GM04503 (cell line): ENCODE results near the gene PTPRD.

Source experiments
- DNase-seq: peaks from one replicate; pipeline ENCODE4 v3.0.0-alpha.2; 2012; ENCODE audit warnings: low read depth

The PTPRD gene

GRCh38 chr9:10268531-10269485 is 344.0 kb downstream of the PTPRD start:
- DNase-seq = no peak

- no peak for DNase-seq
Observed at GRCh38 chr9:10265153-10265631, 347.6 kb downstream of the PTPRD start.

- no peak for DNase-seq
Observed at GRCh38 chr9:10260501-10260900, 352.3 kb downstream of the PTPRD start.

- DNase-seq = no peak
Observed at GRCh38 chr9:10259668-10260067, 353.1 kb downstream of the PTPRD start.

- DNase-seq = no peak
Observed at GRCh38 chr9:10255758-10256157, 357.0 kb downstream of the PTPRD start.

- no peak for DNase-seq
Observed at GRCh38 chr9:10254338-10254737, 358.5 kb downstream of the PTPRD start.

- DNase-seq = no peak
Observed at GRCh38 chr9:10253341-10253740, 359.5 kb downstream of the PTPRD start.

- no peak for DNase-seq
Observed at GRCh38 chr9:10252174-10252573, 360.6 kb downstream of the PTPRD start.

- no peak for DNase-seq
Observed at GRCh38 chr9:10251490-10251889, 361.3 kb downstream of the PTPRD start.

GRCh38 chr9:10250219-10250618 is 362.6 kb downstream of the PTPRD start:
- DNase-seq = no peak

GRCh38 chr9:10248890-10249289 is 363.9 kb downstream of the PTPRD start:
- no peak for DNase-seq

- DNase-seq = no peak
Observed at GRCh38 chr9:10242255-10242654, 370.5 kb downstream of the PTPRD start.

GRCh38 chr9:10238087-10238486 is 374.7 kb downstream of the PTPRD start:
- DNase-seq = no peak

GRCh38 chr9:10237584-10237983 is 375.2 kb downstream of the PTPRD start:
- DNase-seq = no peak

GRCh38 chr9:10236161-10236560 is 376.6 kb downstream of the PTPRD start:
- no peak for DNase-seq

- no peak for DNase-seq
Observed at GRCh38 chr9:10235376-10235775, 377.4 kb downstream of the PTPRD start.

GRCh38 chr9:10232352-10232930 is 380.4 kb downstream of the PTPRD start:
- no peak for DNase-seq

- no peak for DNase-seq
Observed at GRCh38 chr9:10230512-10230911, 382.3 kb downstream of the PTPRD start.

- no peak for DNase-seq
Observed at GRCh38 chr9:10228082-10228481, 384.7 kb downstream of the PTPRD start.

- no peak for DNase-seq
Observed at GRCh38 chr9:10226996-10227395, 385.8 kb downstream of the PTPRD start.

- DNase-seq = no peak
Observed at GRCh38 chr9:10212702-10213101, 400.1 kb downstream of the PTPRD start.

GRCh38 chr9:10208691-10209069 is 404.1 kb downstream of the PTPRD start:
- no peak for DNase-seq

- DNase-seq = no peak
Observed at GRCh38 chr9:10204276-10204675, 408.5 kb downstream of the PTPRD start.
